ENCODE data around the gene SKIL.

The SKIL gene

GRCh38 chr3:170330366-170330765 is 27.1 kb upstream of the SKIL start:
- H3K36me3 ChIP-seq (replicated peaks; ENCODE audit: insufficient read depth, low read length) = no peaks in the 10 kb centered on the region
- TF ChIP-seq EZH2 (optimal IDR thresholded peaks at IDR 0.05; ENCODE audit: low read depth, low read length) (no peak), CTCF (IDR thresholded peaks at IDR 0.05; ENCODE audit: low read length) (no peak), EZH2phosphoT487 (IDR thresholded peaks at IDR 0.05; ENCODE audit: low read length) (no peak)
- H3K27ac ChIP-seq (ENCODE audit: low read length) = no peak overlapping the region
- H3K4me1 ChIP-seq (ENCODE audit: low read length) = no peaks in the 10 kb centered on the region
- no peaks in the 10 kb centered on the region for H3K9me3 ChIP-seq (replicated peaks; ENCODE audit: insufficient read depth, low read length)
- H3K4me2 ChIP-seq (ENCODE audit: low read depth, low read length) = no peak overlapping the region
- no peaks in the 10 kb centered on the region for H3K9me2 ChIP-seq (replicated peaks; ENCODE audit: insufficient read depth, low read length)
- no peak overlapping the region for H3K9ac ChIP-seq (ENCODE audit: low read length)
- no peak for DNase-seq
- no peaks in the 10 kb centered on the region for H3K79me2 ChIP-seq (ENCODE audit: low read length)
- H3F3A ChIP-seq (ENCODE audit: insufficient read depth, low read length) = no peaks in the 10 kb centered on the region
- H2AFZ ChIP-seq (ENCODE audit: low read length) = no peak overlapping the region
- no peaks in the 10 kb centered on the region for H3K27me3 ChIP-seq (replicated peaks; ENCODE audit: insufficient read depth, low read length)
- no peaks in the 10 kb centered on the region for H4K20me1 ChIP-seq (ENCODE audit: insufficient read depth, low read length)
- H3K4me3 ChIP-seq (ENCODE audit: low read length) = no peak overlapping the region

DNA sequence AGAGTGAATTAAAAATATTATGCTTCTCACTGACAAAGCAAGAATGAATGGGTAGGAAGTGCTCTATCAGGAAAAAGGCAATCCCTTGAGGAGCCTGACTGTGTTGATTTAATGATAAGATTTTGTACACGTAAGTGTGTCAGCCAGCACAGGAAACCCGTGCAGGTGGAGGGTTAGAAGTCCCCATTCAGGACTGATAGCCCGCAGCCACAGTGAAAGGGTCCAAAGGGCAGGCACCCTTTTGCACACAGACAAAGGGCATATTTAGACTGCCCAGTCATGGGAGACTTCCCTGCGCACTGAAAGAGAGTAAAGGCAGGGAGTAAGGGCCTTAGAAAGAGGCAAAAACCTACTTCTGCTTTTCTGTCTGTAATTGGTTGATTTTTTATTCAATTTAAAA is 26.4 kb upstream of the SKIL start:
- Histone ChIP-seq H3K4me3 (ENCODE audit: low read length) (no peak overlapping the region), H3K9ac (ENCODE audit: low read length) (no peak overlapping the region), H3K79me2 (ENCODE audit: low read length) (no peaks in the 10 kb centered on the region), H4K20me1 (ENCODE audit: insufficient read depth, low read length) (no peaks in the 10 kb centered on the region), H3K4me1 (ENCODE audit: low read length) (no peaks in the 10 kb centered on the region), H3K27ac (ENCODE audit: low read length) (no peak overlapping the region), H3K9me2 (replicated peaks; ENCODE audit: insufficient read depth, low read length) (no peaks in the 10 kb centered on the region), H3K27me3 (replicated peaks; ENCODE audit: insufficient read depth, low read length) (no peaks in the 10 kb centered on the region), H3K36me3 (replicated peaks; ENCODE audit: insufficient read depth, low read length) (no peaks in the 10 kb centered on the region), H3F3A (ENCODE audit: insufficient read depth, low read length) (no peaks in the 10 kb centered on the region), H2AFZ (ENCODE audit: low read length) (no peak overlapping the region), H3K4me2 (ENCODE audit: low read depth, low read length) (no peak overlapping the region), H3K9me3 (replicated peaks; ENCODE audit: insufficient read depth, low read length) (no peaks in the 10 kb centered on the region)
- no peak for DNase-seq
- TF ChIP-seq EZH2 (optimal IDR thresholded peaks at IDR 0.05; ENCODE audit: low read depth, low read length) (no peak), EZH2phosphoT487 (IDR thresholded peaks at IDR 0.05; ENCODE audit: low read length) (no peak), CTCF (IDR thresholded peaks at IDR 0.05; ENCODE audit: low read length) (no peak)

- Histone ChIP-seq H3K27me3 (replicated peaks; ENCODE audit: insufficient read depth, low read length) (no peaks in the 10 kb centered on the region), H3K4me2 (ENCODE audit: low read depth, low read length) (no peak overlapping the region), H3K9me2 (replicated peaks; ENCODE audit: insufficient read depth, low read length) (no peaks in the 10 kb centered on the region), H3K9me3 (replicated peaks; ENCODE audit: insufficient read depth, low read length) (no peaks in the 10 kb centered on the region), H3F3A (ENCODE audit: insufficient read depth, low read length) (no peaks in the 10 kb centered on the region), H3K4me1 (ENCODE audit: low read length) (peaks cover 6% of the 10 kb centered on the region), H2AFZ (ENCODE audit: low read length) (no peak overlapping the region), H3K36me3 (replicated peaks; ENCODE audit: insufficient read depth, low read length) (no peaks in the 10 kb centered on the region), H3K4me3 (ENCODE audit: low read length) (no peak overlapping the region), H3K9ac (ENCODE audit: low read length) (no peak overlapping the region), H3K79me2 (ENCODE audit: low read length) (no peaks in the 10 kb centered on the region), H3K27ac (ENCODE audit: low read length) (no peak overlapping the region), H4K20me1 (ENCODE audit: insufficient read depth, low read length) (no peaks in the 10 kb centered on the region)
- DNase-seq = no peak
- no peak for TF ChIP-seq CTCF (IDR thresholded peaks at IDR 0.05; ENCODE audit: low read length)
- no peak for TF ChIP-seq EZH2 (optimal IDR thresholded peaks at IDR 0.05; ENCODE audit: low read depth, low read length)
- TF ChIP-seq EZH2phosphoT487 (IDR thresholded peaks at IDR 0.05; ENCODE audit: low read length) = no peak
Measured at GRCh38 chr3:170337420-170337819, 20.1 kb upstream of the SKIL start.

All from MM.1S (cell line).